ENCODE data around the gene UBE2D1. TPM values are rescaled to one million over a fixed set of nuclear protein-coding genes. Genes with fewer than 3 reads are reported as not detected.

UBE2D1 gene
- total and polyA plus RNA-seq, 2 donors (not counting 3 experiments of a cell fraction or from before 2014, with no cell fraction given), result 13.5 to 14.5 TPM

DNA sequence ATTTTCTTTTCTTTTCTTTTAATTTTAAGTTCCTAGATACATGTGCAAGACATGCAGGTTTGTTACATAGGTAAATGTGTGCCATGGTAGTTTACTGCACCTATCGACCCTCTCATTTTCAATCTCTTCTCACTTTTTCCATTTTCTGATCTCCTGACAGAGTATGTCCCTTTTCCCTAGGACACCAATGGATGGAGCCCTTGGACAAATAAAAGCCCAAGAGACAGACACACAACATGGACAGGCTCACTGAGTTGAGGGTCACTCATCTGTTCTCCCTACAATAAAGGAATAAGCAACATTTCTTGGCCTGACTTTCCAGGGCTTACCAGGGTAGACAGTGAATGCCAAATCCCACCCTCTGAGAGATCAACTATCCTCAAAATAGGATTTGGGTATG is 15.2 kb upstream of the UBE2D1 start:
- dilution Hi-C loops (cut with MboI; ENCODE audit: extremely low pct_ligation_motif_present, low sequenced_read_pairs) (no loop called here), intact Hi-C loops (cut with micrococcal nuclease) (no loop called here)
- no peaks in the 10 kb centered on the region for H3K36me3 ChIP-seq (ENCODE audit: control insufficient read depth in 2 of 2, extremely low read depth in 1 of 2, insufficient read depth in 2 of 2, low read length in 2 of 2)
- H3K4me1 ChIP-seq (ENCODE audit: control insufficient read depth, extremely low read depth, insufficient read depth, low read length), result no peaks in the 10 kb centered on the region
- H3K9ac ChIP-seq (replicated peaks; ENCODE audit: extremely low read depth, insufficient read depth, low read length), result no peak overlapping the region
- FAIRE-seq (no peak), DNase-seq (ENCODE audit: low read depth, low spot score) (no peak)
- no peaks in the 10 kb centered on the region for H3K9me1 ChIP-seq (replicated peaks; ENCODE audit: control insufficient read depth, extremely low read depth, insufficient read depth, low read length)
- no peak overlapping the region for H3K4me3 ChIP-seq (replicated peaks in 1 of 3; ENCODE audit: insufficient read depth in 1 of 3, low read depth in 1 of 3, low read length in 3 of 3)
- ChIA-PET POLR2A (no interaction called here), CTCF (interaction anchor here (1.4 kb wide), 1 partner anchor 20 kb away, joined by 3 read pairs; no protein-coding TSS in a partner anchor)
- H3K9me3 ChIP-seq (replicated peaks; ENCODE audit: control insufficient read depth, insufficient read depth, low read length), result no peaks in the 10 kb centered on the region
- no peaks in the 10 kb centered on the region for H3K79me2 ChIP-seq (ENCODE audit: control insufficient read depth, insufficient read depth, low read length)
- no peaks in the 10 kb centered on the region for H4K20me1 ChIP-seq (replicated peaks; ENCODE audit: control insufficient read depth, extremely low read depth, insufficient read depth, low read length)
- BruUV-seq (replicated peaks), result no TSS peak
- no peak overlapping the region for H2AFZ ChIP-seq (ENCODE audit: low read depth, low read length)
- no peak overlapping the region for H3K4me2 ChIP-seq (ENCODE audit: insufficient read depth, low read length)
- peaks cover 5 to 11% of the 10 kb centered on the region in 2 experiments for H3K27me3 ChIP-seq (ENCODE audit: control insufficient read depth in 2 of 2, insufficient read depth in 2 of 2, low read length in 2 of 2)
- H3K27ac ChIP-seq (ENCODE audit: insufficient read depth, low read depth, low read length), result no peak overlapping the region
- TF ChIP-seq, protein P1, sequence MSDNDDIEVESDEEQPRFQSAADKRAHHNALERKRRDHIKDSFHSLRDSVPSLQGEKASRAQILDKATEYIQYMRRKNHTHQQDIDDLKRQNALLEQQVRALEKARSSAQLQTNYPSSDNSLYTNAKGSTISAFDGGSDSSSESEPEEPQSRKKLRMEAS (IDR thresholded peaks at IDR 0.05; ENCODE audit: insufficient read depth, insufficient read length), result no peak
- TF ChIP-seq GATA2 (IDR thresholded peaks at IDR 0.05; ENCODE audit: insufficient read depth, insufficient read length, low read depth, low read length) (no peak), FOS (IDR thresholded peaks at IDR 0.05; ENCODE audit: borderline replicate concordance, insufficient read depth, low read length) (no peak), EZH2 (IDR thresholded peaks at IDR 0.05; ENCODE audit: borderline replicate concordance, low read depth, low read length, severe bottlenecking) (no peak), POLR2A (IDR thresholded peaks at IDR 0.05; ENCODE audit: low read depth, low read length) (no peak), MYC (IDR thresholded peaks at IDR 0.05; ENCODE audit: low read depth, low read length) (no peak), POLR2AphosphoS5 (IDR thresholded peaks at IDR 0.05; ENCODE audit: insufficient read depth, low read depth, low read length) (no peak), JUN (IDR thresholded peaks at IDR 0.05; ENCODE audit: borderline replicate concordance, insufficient read depth, insufficient read length, low read depth) (no peak)
- TF ChIP-seq, protein P2, sequence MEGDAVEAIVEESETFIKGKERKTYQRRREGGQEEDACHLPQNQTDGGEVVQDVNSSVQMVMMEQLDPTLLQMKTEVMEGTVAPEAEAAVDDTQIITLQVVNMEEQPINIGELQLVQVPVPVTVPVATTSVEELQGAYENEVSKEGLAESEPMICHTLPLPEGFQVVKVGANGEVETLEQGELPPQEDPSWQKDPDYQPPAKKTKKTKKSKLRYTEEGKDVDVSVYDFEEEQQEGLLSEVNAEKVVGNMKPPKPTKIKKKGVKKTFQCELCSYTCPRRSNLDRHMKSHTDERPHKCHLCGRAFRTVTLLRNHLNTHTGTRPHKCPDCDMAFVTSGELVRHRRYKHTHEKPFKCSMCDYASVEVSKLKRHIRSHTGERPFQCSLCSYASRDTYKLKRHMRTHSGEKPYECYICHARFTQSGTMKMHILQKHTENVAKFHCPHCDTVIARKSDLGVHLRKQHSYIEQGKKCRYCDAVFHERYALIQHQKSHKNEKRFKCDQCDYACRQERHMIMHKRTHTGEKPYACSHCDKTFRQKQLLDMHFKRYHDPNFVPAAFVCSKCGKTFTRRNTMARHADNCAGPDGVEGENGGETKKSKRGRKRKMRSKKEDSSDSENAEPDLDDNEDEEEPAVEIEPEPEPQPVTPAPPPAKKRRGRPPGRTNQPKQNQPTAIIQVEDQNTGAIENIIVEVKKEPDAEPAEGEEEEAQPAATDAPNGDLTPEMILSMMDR (IDR thresholded peaks at IDR 0.05; ENCODE audit: extremely low read depth in 1 of 2, insufficient read depth in 1 of 2, low read depth in 1 of 2, low read length in 2 of 2), result no peak
